ENCODE results near the gene ZFP2.

ZFP2 gene

GRCh38 chr5:178965465-178966055, 69.8 kb downstream of the ZFP2 start:
- no peak for DNase-seq (ENCODE audit: low read depth in 2 of 2, low spot score in 1 of 2)

- DNase-seq (ENCODE audit: low read depth in 2 of 2, low spot score in 1 of 2) = no peak
Observed at GRCh38 chr5:178981381-178981780, 85.7 kb downstream of the ZFP2 start.
